ENCODE results near the gene NUDT15. TPM values are rescaled to one million over a fixed set of nuclear protein-coding genes. Genes with fewer than 3 reads are reported as not detected.
A peak's percentile ranks its signal among the peaks of the same experiment; 100 is the strongest.
"Not testable (repeated sequence)": the region's sequence is repeated elsewhere in the genome, so short reads cannot be mapped to it uniquely, and the experiment has no call there.

Gene NUDT15
- total RNA-seq, 2 experiments from 2014 or later, result 18.5 to 19.2 TPM

GRCh38 chr13:48050550-48050949 is 13.0 kb downstream of the NUDT15 start:
- Mint-ChIP-seq H3K27me3 (no peaks in the 10 kb centered on the region), H3K4me3 (no peak overlapping the region), H3K9me3 (no peaks in the 10 kb centered on the region), H3K36me3 (peaks cover 21% of the 10 kb centered on the region), H3K4me1 (ENCODE audit: low read depth) (peaks cover 6% of the 10 kb centered on the region), H3K27ac (no peak overlapping the region)
- intact Hi-C loops (cut with micrococcal nuclease), result no loop called here
- no peak for DNase-seq
- ChIA-PET POLR2A (no interaction called here), CTCF (no interaction called here)

- ChIA-PET POLR2A (no interaction called here), CTCF (no interaction called here)
- no peaks in the 10 kb centered on the region for H3K9me3 Mint-ChIP-seq
- no peak overlapping the region for H3K27ac Mint-ChIP-seq
- peaks cover 12% of the 10 kb centered on the region for H3K4me1 Mint-ChIP-seq (ENCODE audit: low read depth)
- H3K36me3 Mint-ChIP-seq, result peaks cover 16% of the 10 kb centered on the region
- DNase-seq, result no peak
- H3K27me3 Mint-ChIP-seq, result no peaks in the 10 kb centered on the region
- intact Hi-C loops (cut with micrococcal nuclease), result no loop called here
- H3K4me3 Mint-ChIP-seq, result no peak overlapping the region
Measured at GRCh38 chr13:48054601-48055000, 17.1 kb downstream of the NUDT15 start.

- Mint-ChIP-seq H3K27me3 (no peaks in the 10 kb centered on the region), H3K4me3 (no peak overlapping the region), H3K4me1 (ENCODE audit: low read depth) (peaks cover 12% of the 10 kb centered on the region), H3K9me3 (no peaks in the 10 kb centered on the region), H3K27ac (peak overlapping the region; percentile 18), H3K36me3 (peaks cover 11% of the 10 kb centered on the region)
- intact Hi-C loops (cut with micrococcal nuclease), result no loop called here
- CTCF ChIA-PET, result no interaction called here
- DNase-seq, result no peak
- POLR2A ChIA-PET, result no interaction called here
Measured at GRCh38 chr13:48055712-48056111, 18.2 kb downstream of the NUDT15 start.

GRCh38 chr13:48058536-48058935 is 21.0 kb downstream of the NUDT15 start:
- H3K27me3 Mint-ChIP-seq; POLR2A ChIA-PET; H3K9me3 Mint-ChIP-seq; H3K4me3 Mint-ChIP-seq; H3K27ac Mint-ChIP-seq; intact Hi-C loops (cut with micrococcal nuclease); H3K36me3 Mint-ChIP-seq; DNase-seq; CTCF ChIA-PET: not testable (repeated sequence)
- H3K4me1 Mint-ChIP-seq (ENCODE audit: low read depth), result peaks cover 12% of the 10 kb centered on the region

- CTCF ChIA-PET; H3K27ac Mint-ChIP-seq; H3K27me3 Mint-ChIP-seq; H3K36me3 Mint-ChIP-seq; H3K4me3 Mint-ChIP-seq; intact Hi-C loops (cut with micrococcal nuclease); DNase-seq; H3K9me3 Mint-ChIP-seq; POLR2A ChIA-PET: not testable (repeated sequence)
- H3K4me1 Mint-ChIP-seq (ENCODE audit: low read depth), result peaks cover 12% of the 10 kb centered on the region
Measured at GRCh38 chr13:48059951-48060350, 22.4 kb downstream of the NUDT15 start.

GRCh38 chr13:48066310-48066989 is 28.9 kb downstream of the NUDT15 start:
- ChIA-PET POLR2A (interaction anchor here (0.9 kb wide), 1 partner anchor 23 kb away, joined by 3 read pairs; no protein-coding TSS in a partner anchor), CTCF (interaction anchor here (0.6 to 3.3 kb wide), 2 partner anchors 29 kb away, joined by 3 to 11 read pairs; partner anchors contain the start of genes MED4 and NUDT15)
- Mint-ChIP-seq H3K27ac (peak overlapping the region; percentile 54), H3K27me3 (no peaks in the 10 kb centered on the region), H3K36me3 (peaks cover 44% of the 10 kb centered on the region), H3K4me3 (no peak overlapping the region), H3K4me1 (ENCODE audit: low read depth) (no peaks in the 10 kb centered on the region), H3K9me3 (peaks cover 25% of the 10 kb centered on the region)
- intact Hi-C loops (cut with micrococcal nuclease), result no loop called here
- DNase-seq, result peak; percentile 60

GRCh38 chr13:48068036-48068435 is 30.5 kb downstream of the NUDT15 start:
- ChIA-PET POLR2A (no interaction called here), CTCF (interaction anchor here (0.6 to 3.3 kb wide), 3 partner anchors 10 to 103 kb away, joined by 3 to 11 read pairs (median 3); partner anchors contain the start of gene NUDT15)
- Mint-ChIP-seq H3K4me3 (no peak overlapping the region), H3K27me3 (no peaks in the 10 kb centered on the region), H3K4me1 (ENCODE audit: low read depth) (no peaks in the 10 kb centered on the region), H3K36me3 (peaks cover 60% of the 10 kb centered on the region), H3K27ac (no peak overlapping the region), H3K9me3 (peaks cover 25% of the 10 kb centered on the region)
- DNase-seq, result no peak
- intact Hi-C loops (cut with micrococcal nuclease), result no loop called here

GRCh38 chr13:48068952-48069351 is 31.4 kb downstream of the NUDT15 start:
- no peaks in the 10 kb centered on the region for H3K4me1 Mint-ChIP-seq (ENCODE audit: low read depth)
- peaks cover 25% of the 10 kb centered on the region for H3K9me3 Mint-ChIP-seq
- ChIA-PET POLR2A (no interaction called here), CTCF (interaction anchor here (0.7 kb wide), 1 partner anchor 76 kb away, joined by 4 read pairs; no protein-coding TSS in a partner anchor)
- no peak for DNase-seq
- H3K4me3 Mint-ChIP-seq, result no peak overlapping the region
- H3K27ac Mint-ChIP-seq, result no peak overlapping the region
- H3K36me3 Mint-ChIP-seq, result peaks cover 68% of the 10 kb centered on the region
- intact Hi-C loops (cut with micrococcal nuclease), result no loop called here
- no peaks in the 10 kb centered on the region for H3K27me3 Mint-ChIP-seq

- intact Hi-C loops (cut with micrococcal nuclease), result no loop called here
- Mint-ChIP-seq H3K36me3 (peaks cover 75% of the 10 kb centered on the region), H3K4me3 (no peak overlapping the region), H3K27ac (no peak overlapping the region), H3K27me3 (no peaks in the 10 kb centered on the region), H3K9me3 (peaks cover 25% of the 10 kb centered on the region), H3K4me1 (ENCODE audit: low read depth) (no peaks in the 10 kb centered on the region)
- POLR2A ChIA-PET, result no interaction called here
- CTCF ChIA-PET, result interaction anchor here (0.7 kb wide), 1 partner anchor 76 kb away, joined by 4 read pairs; no protein-coding TSS in a partner anchor
- DNase-seq, result no peak
Measured at GRCh38 chr13:48069573-48069972, 32.0 kb downstream of the NUDT15 start.

- Mint-ChIP-seq H3K36me3 (peaks cover 87% of the 10 kb centered on the region), H3K27ac (no peak overlapping the region), H3K4me3 (no peak overlapping the region), H3K4me1 (ENCODE audit: low read depth) (no peaks in the 10 kb centered on the region), H3K9me3 (peaks cover 25% of the 10 kb centered on the region), H3K27me3 (no peaks in the 10 kb centered on the region)
- ChIA-PET POLR2A (no interaction called here), CTCF (no interaction called here)
- no peak for DNase-seq
- intact Hi-C loops (cut with micrococcal nuclease), result no loop called here
Measured at GRCh38 chr13:48070942-48071341, 33.4 kb downstream of the NUDT15 start.

GRCh38 chr13:48072304-48072703 is 34.8 kb downstream of the NUDT15 start:
- no peaks in the 10 kb centered on the region for H3K4me1 Mint-ChIP-seq (ENCODE audit: low read depth)
- intact Hi-C loops (cut with micrococcal nuclease), result no loop called here
- POLR2A ChIA-PET, result interaction anchor here (0.5 to 1.0 kb wide), 2 partner anchors 35 to 102 kb away, joined by 3 read pairs; partner anchors contain the start of gene NUDT15
- CTCF ChIA-PET, result interaction anchor here (0.8 to 0.9 kb wide), 2 partner anchors 22 to 34 kb away, joined by 3 to 5 read pairs; partner anchors contain the start of genes MED4 and NUDT15
- no peak for DNase-seq
- H3K36me3 Mint-ChIP-seq, result peaks cover 85% of the 10 kb centered on the region
- H3K27ac Mint-ChIP-seq, result peak overlapping the region; percentile 28
- H3K4me3 Mint-ChIP-seq, result no peak overlapping the region
- peaks cover 25% of the 10 kb centered on the region for H3K9me3 Mint-ChIP-seq
- no peaks in the 10 kb centered on the region for H3K27me3 Mint-ChIP-seq

GRCh38 chr13:48072787-48073186 is 35.3 kb downstream of the NUDT15 start:
- peaks cover 25% of the 10 kb centered on the region for H3K9me3 Mint-ChIP-seq

GRCh38 chr13:48074006-48074405 is 36.5 kb downstream of the NUDT15 start:
- H3K4me1 Mint-ChIP-seq (ENCODE audit: low read depth), result peaks cover 3% of the 10 kb centered on the region
- peaks cover 18% of the 10 kb centered on the region for H3K9me3 Mint-ChIP-seq
- peaks cover 77% of the 10 kb centered on the region for H3K36me3 Mint-ChIP-seq
- DNase-seq, result no peak
- no peak overlapping the region for H3K27ac Mint-ChIP-seq
- no peak overlapping the region for H3K4me3 Mint-ChIP-seq
- intact Hi-C loops (cut with micrococcal nuclease), result no loop called here
- ChIA-PET CTCF (no interaction called here), POLR2A (no interaction called here)
- H3K27me3 Mint-ChIP-seq, result no peaks in the 10 kb centered on the region

More at GRCh38 chr13:48072787-48073186, 35.3 kb downstream of the NUDT15 start:
- no peaks in the 10 kb centered on the region for H3K27me3 Mint-ChIP-seq
- intact Hi-C loops (cut with micrococcal nuclease), result no loop called here
- ChIA-PET POLR2A (interaction anchor here (1.0 kb wide), 1 partner anchor 35 kb away, joined by 3 read pairs; the partner anchor contains the start of gene NUDT15), CTCF (interaction anchor here (0.8 to 0.9 kb wide), 2 partner anchors 22 to 35 kb away, joined by 3 to 5 read pairs; partner anchors contain the start of genes MED4 and NUDT15)
- H3K4me3 Mint-ChIP-seq, result no peak overlapping the region
- H3K4me1 Mint-ChIP-seq (ENCODE audit: low read depth), result no peaks in the 10 kb centered on the region
- DNase-seq, result no peak
- H3K36me3 Mint-ChIP-seq, result peaks cover 80% of the 10 kb centered on the region
- H3K27ac Mint-ChIP-seq, result peak overlapping the region; percentile 28
